ENCODE data around the gene VPS50.
"Not testable (repeated sequence)": the region's sequence is repeated elsewhere in the genome, so short reads cannot be mapped to it uniquely, and the experiment has no call there.

Gene VPS50

GRCh38 chr7:93242106-93242505 lies 9.9 kb downstream of the VPS50 start:
- no peak for DNase-seq (ENCODE audit: low spot score)

GRCh38 chr7:93245525-93246432 lies 13.6 kb downstream of the VPS50 start:
- peak; percentile 21 for DNase-seq (ENCODE audit: low spot score)

- no peak for DNase-seq (ENCODE audit: low spot score)
Observed at GRCh38 chr7:93249491-93250148, 17.5 kb downstream of the VPS50 start.

GRCh38 chr7:93258661-93259060 lies 26.5 kb downstream of the VPS50 start:
- DNase-seq (ENCODE audit: low spot score) = no peak

- DNase-seq (ENCODE audit: low spot score) = no peak
Observed at GRCh38 chr7:93262535-93262934, 30.4 kb downstream of the VPS50 start.

- DNase-seq (ENCODE audit: low spot score) = no peak
Observed at GRCh38 chr7:93265220-93265619, 33.1 kb downstream of the VPS50 start.

GRCh38 chr7:93279541-93279940 lies 47.4 kb downstream of the VPS50 start:
- no peak for DNase-seq (ENCODE audit: low spot score)

GRCh38 chr7:93284908-93285307 lies 52.7 kb downstream of the VPS50 start:
- no peak for DNase-seq (ENCODE audit: low spot score)

GRCh38 chr7:93293229-93293628 lies 61.1 kb downstream of the VPS50 start:
- DNase-seq (ENCODE audit: low spot score) = no peak

GRCh38 chr7:93298206-93298605 lies 66.0 kb downstream of the VPS50 start:
- no peak for DNase-seq (ENCODE audit: low spot score)

GRCh38 chr7:93298671-93299070 lies 66.5 kb downstream of the VPS50 start:
- DNase-seq (ENCODE audit: low spot score) = no peak

GRCh38 chr7:93301736-93302135 lies 69.6 kb downstream of the VPS50 start:
- DNase-seq (ENCODE audit: low spot score) = no peak

- no peak for DNase-seq (ENCODE audit: low spot score)
Observed at GRCh38 chr7:93307131-93307660, 75.0 kb downstream of the VPS50 start.

- no peak for DNase-seq (ENCODE audit: low spot score)
Observed at GRCh38 chr7:93307943-93308342, 75.8 kb downstream of the VPS50 start.

- no peak for DNase-seq (ENCODE audit: low spot score)
Observed at GRCh38 chr7:93310346-93310745, 78.2 kb downstream of the VPS50 start.

- no peak for DNase-seq (ENCODE audit: low spot score)
Observed at GRCh38 chr7:93314449-93314848, 82.3 kb downstream of the VPS50 start.

- DNase-seq (ENCODE audit: low spot score) = no peak
Observed at GRCh38 chr7:93315896-93316295, 83.7 kb downstream of the VPS50 start.

- no peak for DNase-seq (ENCODE audit: low spot score)
Observed at GRCh38 chr7:93316730-93317129, 84.6 kb downstream of the VPS50 start.

- DNase-seq (ENCODE audit: low spot score) = no peak
Observed at GRCh38 chr7:93320887-93321286, 88.7 kb downstream of the VPS50 start.

GRCh38 chr7:93326291-93326690 lies 94.1 kb downstream of the VPS50 start:
- not testable (repeated sequence) for DNase-seq (ENCODE audit: low spot score)

- peak; percentile 14 for DNase-seq (ENCODE audit: low spot score)
Observed at GRCh38 chr7:93327006-93327633, 95.0 kb downstream of the VPS50 start.

- no peak for DNase-seq (ENCODE audit: low spot score)
Observed at GRCh38 chr7:93331706-93332105, 99.5 kb downstream of the VPS50 start.

- no peak for DNase-seq (ENCODE audit: low spot score)
Observed at GRCh38 chr7:93332172-93332571, 100.0 kb downstream of the VPS50 start.
